G401 (cell line): ENCODE data around the gene FJX1. TPM values are rescaled to one million over a fixed set of nuclear protein-coding genes. Genes with fewer than 3 reads are reported as not detected.

Experiments used
- DNase-seq: peaks from one replicate; pipeline ENCODE4 v3.0.0-alpha.2; 2015; ENCODE audit warnings: low spot score
- in situ Hi-C: cut with HindIII; loops from 2 replicates; pipeline ENCODE4 v1.10.0; 2016; ENCODE audit warnings: low sequenced_read_pairs, mixed read lengths
- total RNA-seq: library from RNA; depleted of rRNA; stranded (reverse); fragments of >200 nt; shearing (Covaris generic); gene quantifications from 2 replicates; pipeline ENCODE4 v1.2.3, GENCODE V29; 2014; rRNA removed

FJX1 gene
- 36.5 and 42.4 TPM in 2 replicates for total RNA-seq

- DNase-seq: peak; percentile 68
- in situ Hi-C loops: no loop called here
These were observed at the start of gene FJX1 for GRCh38 chr11:35617687-35618496. FJX1 (plus strand) TSS chr11:35618460; CDS start chr11:35618637, 177 bp downstream.

- in situ Hi-C loops: no loop called here
- no peak for DNase-seq
These were observed 46.6 kb upstream of the FJX1 start for GRCh38 chr11:35571696-35572095.

GRCh38 chr11:35579557-35580396 is 38.5 kb upstream of the FJX1 start:
- in situ Hi-C loops: no loop called here
- no peak for DNase-seq

- no peak for DNase-seq
- in situ Hi-C loops: no loop called here
These were observed 37.9 kb upstream of the FJX1 start for GRCh38 chr11:35580397-35580781.

GRCh38 chr11:35582033-35582432 is 36.2 kb upstream of the FJX1 start:
- no peak for DNase-seq
- in situ Hi-C loops: no loop called here

GRCh38 chr11:35583126-35583525 is 35.1 kb upstream of the FJX1 start:
- no peak for DNase-seq
- in situ Hi-C loops: no loop called here

- no peak for DNase-seq
- in situ Hi-C loops: no loop called here
These were observed 34.4 kb upstream of the FJX1 start for GRCh38 chr11:35583843-35584242.

GRCh38 chr11:35584321-35584720 is 33.9 kb upstream of the FJX1 start:
- no peak for DNase-seq

GRCh38 chr11:35585416-35585815 is 32.8 kb upstream of the FJX1 start:
- DNase-seq: no peak
- in situ Hi-C loops: no loop called here

More at GRCh38 chr11:35584321-35584720, 33.9 kb upstream of the FJX1 start:
- in situ Hi-C loops: no loop called here

- no peak for DNase-seq
- in situ Hi-C loops: no loop called here
These were observed 32.0 kb upstream of the FJX1 start for GRCh38 chr11:35586222-35586621.

GRCh38 chr11:35587972-35588371 is 30.3 kb upstream of the FJX1 start:
- in situ Hi-C loops: no loop called here
- DNase-seq: no peak

- in situ Hi-C loops: no loop called here
- DNase-seq: no peak
These were observed 29.6 kb upstream of the FJX1 start for GRCh38 chr11:35588627-35589026.

GRCh38 chr11:35589281-35589680 is 29.0 kb upstream of the FJX1 start:
- in situ Hi-C loops: no loop called here
- DNase-seq: no peak

GRCh38 chr11:35590412-35590811 is 27.8 kb upstream of the FJX1 start:
- DNase-seq: no peak
- in situ Hi-C loops: no loop called here

- in situ Hi-C loops: no loop called here
- no peak for DNase-seq
These were observed 25.1 kb upstream of the FJX1 start for GRCh38 chr11:35593143-35593542.

GRCh38 chr11:35594680-35595079 is 23.6 kb upstream of the FJX1 start:
- in situ Hi-C loops: no loop called here
- no peak for DNase-seq

GRCh38 chr11:35598254-35599125 is 19.8 kb upstream of the FJX1 start:
- no peak for DNase-seq
- in situ Hi-C loops: no loop called here

GRCh38 chr11:35600331-35600838 is 17.9 kb upstream of the FJX1 start:
- in situ Hi-C loops: no loop called here
- no peak for DNase-seq

- in situ Hi-C loops: no loop called here
- no peak for DNase-seq
These were observed 16.0 kb upstream of the FJX1 start for GRCh38 chr11:35602160-35602793.
